DOHH2 (cell line): ENCODE measurements around the gene EEA1.

Experiments
- CTCF ChIP-seq: fragments of 200-600 bp; sonication (generic); IDR thresholded peaks from one replicate; pipeline ENCODE4 v1.5.1; 2014; ENCODE audit warnings: antibody characterized with exemption, mild to moderate bottlenecking, low read depth, low read length; ENCODE audit not compliant: poor library complexity, severe bottlenecking
- EZH2phosphoT487 ChIP-seq: fragments of 200-600 bp; sonication (generic); IDR thresholded peaks from 2 replicates; pipeline ENCODE4 v1.6.1; 2017; ENCODE audit warnings: borderline replicate concordance, mild to moderate bottlenecking, antibody characterized with exemption, low read length, moderate library complexity, mixed read lengths

- TF ChIP-seq CTCF (no peak), EZH2phosphoT487 (no peak)
Observed at GRCh38 chr12:92821142-92821541, 108.0 kb downstream of the EEA1 start.
